Motor neuron (in vitro differentiated cells): ENCODE measurements around the gene EPC1. TPM values are rescaled to one million over a fixed set of nuclear protein-coding genes. Genes with fewer than 3 reads are reported as not detected.
"Not testable (repeated sequence)": the region's sequence is repeated elsewhere in the genome, so short reads cannot be mapped to it uniquely, and the experiment has no call there.

ENCODE experiments used
- ATAC-seq, 8 experiments: fragments of 200-7000 bp; cut with Tn5 transposase; replicated peaks in 6 of 8; 2 replicates each; pipeline ENCODE4 v1.8.0; 2021; ENCODE audit warnings: mild to moderate bottlenecking in 8 of 8, moderate library complexity in 8 of 8
- H3K27ac ChIP-seq, 2 donors: fragments of 250-450 bp; sonication (Bioruptor Pico); 2 replicates each; pipeline ENCODE4 v1.9.0; 2021; ENCODE audit warnings: antibody characterized with exemption in 2 of 2, mild to moderate bottlenecking in 2 of 2, moderate library complexity in 1 of 2
- H3K4me1 ChIP-seq, 2 donors: fragments of 250-450 bp; sonication (Bioruptor Pico); replicated peaks in 1 of 2; 2 replicates each; pipeline ENCODE4 v1.6.1; 2021; ENCODE audit warnings: antibody characterized with exemption in 2 of 2, mild to moderate bottlenecking in 2 of 2, moderate library complexity in 1 of 2
- H3K4me3 ChIP-seq, 5 donors: fragments of 250-450 bp; sonication (Bioruptor Pico); 2 replicates each; pipeline ENCODE4 v1.9.0; 2021; ENCODE audit warnings: antibody characterized with exemption in 5 of 5, mild to moderate bottlenecking in 5 of 5, moderate library complexity in 4 of 5
- WGBS, 10 experiments: fragments of 450-650 bp; shearing (Covaris generic); methylation state at CpG; one replicate each; pipeline ENCODE4 v1.0.0; 2022; 5-methylcytosine and 5-hydroxymethylcytosine counted together
- in situ Hi-C, 9 experiments: fragments of 400-800 bp; cut with MboI; loops; one replicate each; pipeline ENCODE4 v1.15.0; 2021; ENCODE audit warnings: low sequenced_read_pairs in 9 of 9, low pct_unique_long_range_greater_than_20kb in 2 of 9; ENCODE audit not compliant: unreplicated experiment in 9 of 9
- total RNA-seq, 8 experiments: library from RNA; unstranded; fragments of 300-600 nt; gene quantifications; 2 replicates each; pipeline versions ENCODE4 v1.2.3 to v1.2.4, GENCODE V29; 2022

Gene EPC1, protein sequence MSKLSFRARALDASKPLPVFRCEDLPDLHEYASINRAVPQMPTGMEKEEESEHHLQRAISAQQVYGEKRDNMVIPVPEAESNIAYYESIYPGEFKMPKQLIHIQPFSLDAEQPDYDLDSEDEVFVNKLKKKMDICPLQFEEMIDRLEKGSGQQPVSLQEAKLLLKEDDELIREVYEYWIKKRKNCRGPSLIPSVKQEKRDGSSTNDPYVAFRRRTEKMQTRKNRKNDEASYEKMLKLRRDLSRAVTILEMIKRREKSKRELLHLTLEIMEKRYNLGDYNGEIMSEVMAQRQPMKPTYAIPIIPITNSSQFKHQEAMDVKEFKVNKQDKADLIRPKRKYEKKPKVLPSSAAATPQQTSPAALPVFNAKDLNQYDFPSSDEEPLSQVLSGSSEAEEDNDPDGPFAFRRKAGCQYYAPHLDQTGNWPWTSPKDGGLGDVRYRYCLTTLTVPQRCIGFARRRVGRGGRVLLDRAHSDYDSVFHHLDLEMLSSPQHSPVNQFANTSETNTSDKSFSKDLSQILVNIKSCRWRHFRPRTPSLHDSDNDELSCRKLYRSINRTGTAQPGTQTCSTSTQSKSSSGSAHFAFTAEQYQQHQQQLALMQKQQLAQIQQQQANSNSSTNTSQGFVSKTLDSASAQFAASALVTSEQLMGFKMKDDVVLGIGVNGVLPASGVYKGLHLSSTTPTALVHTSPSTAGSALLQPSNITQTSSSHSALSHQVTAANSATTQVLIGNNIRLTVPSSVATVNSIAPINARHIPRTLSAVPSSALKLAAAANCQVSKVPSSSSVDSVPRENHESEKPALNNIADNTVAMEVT
- 10 to 100 TPM; 16.8 to 70.9 (median 53.0) TPM for total RNA-seq

DNA sequence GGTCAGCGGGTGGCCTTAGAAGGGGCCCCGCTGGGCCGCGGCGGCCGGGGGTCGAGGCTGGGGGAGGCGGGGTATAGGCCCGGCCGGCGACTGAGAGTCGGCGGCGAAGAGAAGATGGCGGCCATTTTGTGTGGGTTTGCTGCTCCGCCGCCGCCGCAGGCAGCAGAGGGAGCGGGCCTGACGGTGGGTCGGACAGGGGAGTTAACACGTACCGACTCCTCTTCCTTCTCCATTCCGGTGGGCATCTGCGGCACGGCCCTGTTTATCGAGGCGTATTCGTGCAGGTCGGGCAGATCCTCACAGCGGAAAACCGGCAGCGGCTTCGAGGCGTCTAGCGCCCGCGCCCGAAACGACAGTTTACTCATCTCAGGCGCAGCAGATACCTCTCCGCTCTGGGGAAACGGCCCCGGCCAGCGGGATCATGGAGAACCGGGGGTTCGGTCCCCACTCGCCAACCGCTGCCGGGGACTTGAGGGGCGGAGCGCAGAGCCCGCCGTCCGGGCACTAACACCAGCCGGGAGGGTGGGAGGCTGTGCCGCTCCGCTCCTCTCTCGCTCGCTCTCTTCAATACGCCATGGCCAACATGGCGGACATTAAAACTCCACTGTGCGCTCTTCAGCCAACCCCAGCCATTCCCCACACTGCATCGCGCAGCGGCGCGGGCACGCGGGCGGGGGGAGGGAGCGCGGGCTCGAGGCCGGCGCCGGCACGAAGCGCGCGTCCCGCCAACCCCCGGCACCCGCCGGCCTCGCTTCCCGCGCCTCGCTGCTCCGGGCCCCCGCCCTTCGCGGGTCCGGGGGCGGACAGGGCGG lies at the start of gene EPC1:
TSS of gene EPC1 (minus strand) at position 608 of the 812 bp plus-strand sequence. CDS start at position 365, 243 bp downstream.
- peak within 1 kb of the TSS; percentile 69 to 96 (median 77) for H3K4me3 ChIP-seq
- WGBS, 10 experiments = 0% methylated on average over 1 to 8 of the region's 97 CpGs; no CpG with 5 or more reads in 7 of the 10 experiments
- peaks cover 19 to 28% of the 10 kb centered on the region in 2 donors for H3K4me1 ChIP-seq
- ATAC-seq = peak; percentile 67 to 81 (median 72)
- in situ Hi-C loops = no loop called here
- H3K27ac ChIP-seq = peak within 1 kb of the TSS; percentile 100

DNA sequence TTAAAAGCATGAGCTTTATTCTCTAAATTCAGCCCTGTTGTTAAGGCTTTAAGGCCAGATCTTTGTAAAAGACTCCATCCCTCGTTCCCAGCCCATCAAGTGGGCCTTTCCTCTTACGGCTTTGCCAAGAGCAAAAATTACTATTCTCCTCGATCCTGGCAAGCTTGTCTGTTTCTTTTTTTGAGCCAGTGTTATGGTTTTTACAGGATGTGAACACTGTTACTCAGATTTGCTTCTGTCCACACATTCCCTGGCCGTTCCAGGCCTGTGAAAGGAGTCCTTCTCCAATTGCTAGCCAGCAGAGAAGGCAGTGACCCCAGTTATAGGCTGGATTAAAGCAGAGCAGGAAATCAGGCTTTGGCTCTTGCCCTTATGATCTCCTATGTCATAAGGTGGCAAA lies 47.0 kb upstream of the EPC1 start:
- Histone ChIP-seq H3K27ac (no peak overlapping the region), H3K4me1 (no peaks in the 10 kb centered on the region), H3K4me3 (no peak overlapping the region)
- in situ Hi-C loops = no loop called here
- no peak for ATAC-seq
- WGBS, 10 experiments = 50 to 100% (median 71%) methylated on average over 1 to 4 of the region's 4 CpGs; no CpG with 5 or more reads in 1 of the 10 experiments

DNA sequence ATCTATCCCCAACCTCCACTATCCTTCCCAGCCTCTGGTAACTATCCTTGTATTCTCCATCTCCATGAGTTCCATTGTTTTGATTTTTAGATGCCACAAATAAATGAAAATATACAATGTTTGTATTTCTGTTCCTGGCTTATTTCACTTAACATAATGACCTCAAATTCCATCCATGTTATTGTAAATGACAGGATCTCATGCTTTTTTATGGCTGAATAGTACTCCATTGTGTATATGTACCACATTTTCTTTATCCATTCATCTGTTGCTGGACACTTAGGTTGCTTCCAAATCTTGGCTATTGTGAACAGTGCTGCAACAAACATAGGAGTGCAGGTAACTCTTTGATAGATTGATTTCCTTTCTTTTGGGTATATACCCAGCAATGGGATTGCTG lies 45.3 kb upstream of the EPC1 start:
- ATAC-seq, in situ Hi-C loops, H3K4me3 ChIP-seq, H3K27ac ChIP-seq, H3K4me1 ChIP-seq: not testable (repeated sequence)

DNA sequence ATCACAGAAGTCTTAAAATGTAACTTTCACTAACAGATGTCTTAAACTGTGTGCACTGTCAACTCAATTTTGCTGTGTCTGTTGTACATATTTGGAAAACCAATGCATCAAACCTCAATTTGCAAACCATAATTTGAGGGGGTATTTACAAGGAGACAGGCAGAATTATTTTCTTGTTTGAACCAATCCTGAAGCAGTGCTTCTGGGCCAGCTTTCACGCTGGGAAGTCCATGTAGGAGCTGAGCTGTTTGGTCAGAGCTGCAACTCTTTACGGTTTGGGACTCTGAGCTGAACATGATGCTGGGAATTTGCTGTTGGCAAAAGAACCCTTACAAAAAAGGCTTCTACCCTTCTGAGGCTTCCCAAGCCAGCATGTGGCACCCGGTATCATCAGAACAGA lies 43.2 kb upstream of the EPC1 start:
- in situ Hi-C loops = no loop called here
- WGBS, 10 experiments = 20 to 100% (median 92%) methylated on average over 1 to 3 of the region's 3 CpGs; no CpG with 5 or more reads in 2 of the 10 experiments
- Histone ChIP-seq H3K4me1 (peaks cover 0 to 4% of the 10 kb centered on the region in 2 donors), H3K27ac (no peak overlapping the region), H3K4me3 (no peak overlapping the region)
- ATAC-seq = peak in 3 of 8 experiments; percentile 48 to 74 (median 67)

DNA sequence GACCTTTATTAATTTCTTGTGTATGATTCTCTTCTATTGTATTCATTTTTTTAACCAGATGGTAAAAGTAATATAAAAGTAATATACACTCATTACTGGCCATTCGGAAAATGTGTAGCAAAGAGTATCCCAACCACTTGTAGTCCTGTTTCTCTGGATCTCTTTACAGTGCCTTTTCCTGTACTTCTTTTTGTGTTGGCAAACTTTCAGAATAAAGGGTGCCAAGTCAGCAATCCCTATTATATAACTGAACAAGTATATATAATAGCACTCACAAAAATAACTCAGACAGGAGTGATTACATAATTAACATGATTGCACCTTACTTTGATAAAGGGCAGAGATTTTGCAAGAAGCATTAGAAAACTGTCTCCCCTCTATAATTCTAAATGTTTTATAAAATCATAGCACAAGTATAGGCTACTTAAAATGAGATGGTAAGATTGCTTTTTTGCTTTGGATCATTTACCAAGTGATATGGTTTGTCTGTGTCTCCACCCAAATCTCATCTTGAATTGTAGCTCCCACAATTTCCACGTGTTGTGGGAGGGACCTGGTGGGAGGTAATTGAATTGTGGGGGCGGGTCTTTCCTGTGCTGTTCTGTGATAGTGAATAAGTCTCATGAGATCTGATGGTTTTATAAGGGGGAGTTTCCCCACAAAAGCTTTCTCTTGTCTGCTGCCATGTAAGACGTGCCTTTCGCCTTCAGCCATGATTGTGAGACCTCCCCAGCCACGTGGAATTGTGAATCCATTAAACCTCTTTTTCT lies 41.5 kb upstream of the EPC1 start:
- in situ Hi-C loops = no loop called here
- ATAC-seq = no peak
- no peak overlapping the region for H3K27ac ChIP-seq
- H3K4me3 ChIP-seq = no peak overlapping the region
- 29 to 100% (median 67%) methylated on average over 1 to 6 of the region's 6 CpGs; no CpG with 5 or more reads in 1 of the 10 experiments for WGBS, 10 experiments
- peaks cover 0 to 4% of the 10 kb centered on the region in 2 donors for H3K4me1 ChIP-seq

DNA sequence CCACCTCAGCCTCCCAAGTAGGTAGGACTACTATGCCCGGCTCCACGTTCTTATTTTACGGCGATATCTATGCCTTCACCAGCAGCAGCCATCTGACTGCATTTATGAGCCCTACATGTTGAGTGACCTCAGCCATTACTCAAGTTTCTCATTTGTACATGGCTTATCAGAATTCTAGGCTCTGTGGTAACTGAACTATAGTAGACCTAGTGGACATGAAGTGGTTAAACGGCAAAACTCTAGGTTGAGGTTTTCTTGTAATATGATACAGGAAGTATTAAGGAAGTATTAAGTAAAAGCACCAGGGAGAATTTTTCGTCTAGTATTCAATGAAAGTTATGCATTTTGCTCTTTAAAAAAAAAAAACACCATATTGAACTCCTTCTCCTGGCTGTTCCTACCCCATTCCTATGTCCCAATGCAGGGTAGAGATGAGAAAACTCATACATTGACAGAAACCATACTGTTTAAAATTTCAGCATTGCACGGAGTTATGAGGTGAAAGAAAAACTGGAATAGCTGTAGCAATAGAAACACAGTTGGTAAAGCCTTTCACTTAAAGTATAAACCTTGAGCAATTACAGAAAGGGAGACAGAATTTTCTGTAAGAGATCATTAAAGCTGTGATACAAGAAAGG lies 39.8 kb upstream of the EPC1 start:
- no peak for ATAC-seq
- Histone ChIP-seq H3K27ac (no peak overlapping the region), H3K4me3 (no peak overlapping the region), H3K4me1 (peaks cover 0 to 4% of the 10 kb centered on the region in 2 donors)
- 0 to 100% (median 88%) methylated on average over 1 to 7 of the region's 7 CpGs; no CpG with 5 or more reads in 1 of the 10 experiments for WGBS, 10 experiments
- in situ Hi-C loops = no loop called here

DNA sequence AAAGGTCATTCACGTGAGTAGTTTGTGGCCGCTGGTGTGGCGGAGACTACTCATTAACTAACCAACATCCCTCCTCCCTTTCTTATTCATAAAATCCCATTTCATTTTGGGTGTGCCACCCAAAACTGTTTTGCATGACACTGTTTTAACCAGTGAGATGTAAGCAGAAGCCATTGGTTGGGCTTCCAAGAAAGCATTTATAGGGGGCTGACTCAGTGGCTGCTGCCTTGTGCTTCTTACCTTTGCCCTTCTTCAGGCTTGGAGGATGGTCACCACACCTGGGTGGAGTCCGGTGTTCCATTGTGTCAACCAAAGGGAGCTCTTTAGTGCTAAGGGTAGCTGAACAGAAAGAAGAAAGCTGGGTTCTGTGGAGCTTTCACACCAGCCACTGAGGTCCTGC lies 37.2 kb upstream of the EPC1 start:
- Histone ChIP-seq H3K27ac (no peak overlapping the region), H3K4me1 (peaks cover 9 to 12% of the 10 kb centered on the region in 2 donors), H3K4me3 (no peak overlapping the region)
- in situ Hi-C loops = no loop called here
- ATAC-seq = peak in 2 of 8 experiments; percentile 33 to 59
- 51 to 84% (median 77%) methylated on average over 1 to 4 of the region's 4 CpGs; no CpG with 5 or more reads in 1 of the 10 experiments for WGBS, 10 experiments

DNA sequence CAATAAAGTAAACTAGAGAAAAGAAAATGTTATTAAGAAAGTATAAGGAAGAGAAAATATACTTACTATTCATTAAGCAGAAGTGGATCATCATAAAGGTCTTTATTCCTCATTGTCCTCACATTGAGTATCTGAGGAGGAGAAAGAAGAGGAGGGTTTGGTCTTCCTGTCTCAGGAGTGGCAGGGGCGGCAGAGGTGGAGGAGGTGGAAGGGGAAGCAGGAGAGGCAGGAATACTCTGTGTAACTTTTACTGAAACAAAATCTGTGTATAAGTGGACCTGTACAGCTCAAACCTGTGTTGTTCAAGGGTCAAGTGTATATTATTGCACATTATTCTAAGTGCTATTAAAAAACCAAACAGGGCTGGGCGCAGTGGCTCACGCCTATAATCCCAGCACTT lies 34.2 kb upstream of the EPC1 start:
- H3K27ac ChIP-seq = no peak overlapping the region
- in situ Hi-C loops = no loop called here
- ATAC-seq = no peak
- WGBS, 10 experiments = 80 to 100% (median 95%) methylated on average over 1 to 3 of the region's 3 CpGs; no CpG with 5 or more reads in 4 of the 10 experiments
- peaks cover 8 to 9% of the 10 kb centered on the region in 2 donors for H3K4me1 ChIP-seq
- H3K4me3 ChIP-seq = no peak overlapping the region

DNA sequence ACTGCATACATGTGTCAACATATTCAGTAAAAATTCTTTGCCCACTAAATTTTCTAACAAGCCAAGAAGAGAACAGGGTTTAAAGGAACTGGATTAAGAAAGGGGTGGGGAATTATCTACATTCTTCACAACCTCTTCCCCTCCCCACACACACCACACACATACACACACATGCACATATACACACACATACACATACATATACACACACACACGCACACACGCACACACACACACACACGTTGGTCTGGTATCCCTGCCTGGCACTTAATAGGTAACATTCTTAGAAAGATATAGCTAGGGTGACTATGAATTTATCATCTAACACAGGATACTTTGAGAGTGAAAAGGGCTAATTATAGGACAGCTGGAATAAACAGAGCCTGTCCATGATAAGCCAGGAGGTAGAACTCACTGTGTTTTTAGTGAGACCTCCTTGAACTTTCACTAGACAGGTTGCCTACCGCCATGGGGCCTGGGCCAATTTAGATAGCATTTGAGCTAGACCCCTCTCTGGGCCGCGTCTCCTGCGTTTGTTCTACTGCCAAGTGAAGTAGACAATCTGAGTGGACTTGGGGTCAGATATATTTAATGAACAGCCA lies 33.1 kb upstream of the EPC1 start:
- H3K4me1 ChIP-seq = peaks cover 8 to 9% of the 10 kb centered on the region in 2 donors
- in situ Hi-C loops = no loop called here
- ATAC-seq = no peak
- WGBS, 10 experiments = 57 to 100% (median 86%) methylated on average over 1 to 6 of the region's 7 CpGs; no CpG with 5 or more reads in 3 of the 10 experiments
- H3K4me3 ChIP-seq = peak overlapping the region in 4 of 5 donors; percentile 64 to 76 (median 66)
- H3K27ac ChIP-seq = no peak overlapping the region

DNA sequence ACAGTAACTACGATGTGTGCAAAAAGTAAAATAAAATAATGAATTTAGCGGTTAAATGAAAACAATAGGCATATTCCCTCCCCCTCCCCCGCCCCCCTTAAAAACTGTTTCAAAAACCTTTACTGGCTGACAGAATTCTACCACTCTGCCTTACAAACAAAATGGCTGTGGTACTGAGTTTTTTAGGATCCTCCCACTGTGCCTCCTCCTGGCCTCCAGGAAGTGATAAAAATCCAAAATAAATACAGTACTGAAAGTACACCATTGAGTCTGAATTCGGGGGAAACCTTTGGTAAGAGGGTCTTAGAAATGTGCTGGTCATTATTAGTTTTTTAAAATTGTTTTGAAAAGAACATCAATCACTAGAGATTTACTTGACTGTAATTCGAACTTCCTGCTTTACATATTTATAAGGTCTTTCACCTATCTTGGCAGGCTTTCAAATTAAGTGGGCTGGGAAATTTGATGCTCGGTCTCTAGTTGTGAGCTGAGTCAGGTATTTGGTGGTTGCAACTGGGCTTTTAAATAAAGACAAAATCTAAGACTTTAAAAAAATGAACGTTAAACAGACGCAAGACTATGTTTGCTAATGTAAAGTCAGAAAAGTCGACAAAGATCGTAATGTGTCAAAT lies 32.5 kb upstream of the EPC1 start:
- H3K4me3 ChIP-seq = peak overlapping the region; percentile 64 to 76 (median 66)
- peaks cover 8 to 9% of the 10 kb centered on the region in 2 donors for H3K4me1 ChIP-seq
- in situ Hi-C loops = no loop called here
- H3K27ac ChIP-seq = peak overlapping the region; percentile 62 to 67
- ATAC-seq = peak in 7 of 8 experiments; percentile 13 to 56 (median 39)
- WGBS, 10 experiments = 0 to 47% (median 18%) methylated on average over 1 to 10 of the region's 10 CpGs
